Endothelial cell of umbilical vein (primary cell): ENCODE measurements around the gene ANKRD28. TPM values are rescaled to one million over a fixed set of nuclear protein-coding genes. Genes with fewer than 3 reads are reported as not detected.
A peak's percentile ranks its signal among the peaks of the same experiment; 100 is the strongest.

Experiments
- BruUV-seq: library from RNA; stranded (reverse); fragments of 400-500 nt; replicated peaks from 2 replicates; lab custom pipeline; 2021; lab: Mats Ljungman, UMichigan
- CTCF ChIA-PET: fragments of 300-600, 350-600 bp; sonication (Branson Sonifier 250); formaldehyde crosslinking; loops from one replicate; lab custom pipeline; 2021; ENCODE audit warnings: antibody characterized with exemption, inconsistent platforms; lab: Charles Lee
- POLR2A ChIA-PET: fragments of 300-600, 350-600 bp; sonication (Branson Sonifier 250); formaldehyde crosslinking; loops from one replicate; lab custom pipeline; 2021; ENCODE audit warnings: antibody characterized with exemption, inconsistent platforms; lab: Charles Lee
- DNase-seq: peaks from one replicate; pipeline ENCODE4 v3.0.0-alpha.2; 2011; ENCODE audit warnings: low read depth, low spot score
- FAIRE-seq: peaks from 2 replicates; lab custom pipeline; 2011; peaks lifted over from hg19 to GRCh38; lab: Jason Lieb, UNC
- H2AFZ ChIP-seq: 2 replicates; pipeline ENCODE4 v1.6.0; 2012; ENCODE audit warnings: low read depth, low read length, control low read depth, inconsistent platforms
- H3K27ac ChIP-seq: 2 replicates; pipeline ENCODE4 v1.5.1; 2011; ENCODE audit warnings: low read depth, mild to moderate bottlenecking, control low read depth, low read length, moderate library complexity; ENCODE audit not compliant: insufficient read depth
- H3K27me3 ChIP-seq, 2 experiments: 2 replicates each; pipeline versions ENCODE4 v1.6.0 to v1.6.1; 2011; ENCODE audit warnings: low read length in 2 of 2, mixed read lengths in 1 of 2; ENCODE audit not compliant: control insufficient read depth in 2 of 2, insufficient read depth in 2 of 2
- H3K36me3 ChIP-seq, 2 experiments: 2 replicates in 1 of 2; 3 replicates in 1 of 2; pipeline ENCODE4 v1.5.1; 2011; ENCODE audit warnings: low read length in 2 of 2, mild to moderate bottlenecking in 1 of 2, moderate library complexity in 1 of 2; ENCODE audit not compliant: control insufficient read depth in 2 of 2, insufficient read depth in 2 of 2; ENCODE audit errors: extremely low read depth in 1 of 2
- H3K4me1 ChIP-seq: 3 replicates; pipeline ENCODE4 v1.5.1; 2011; ENCODE audit warnings: mild to moderate bottlenecking, low read length; ENCODE audit not compliant: control insufficient read depth, insufficient read depth; ENCODE audit errors: extremely low read depth
- H3K4me2 ChIP-seq: 2 replicates; pipeline ENCODE4 v1.6.1; 2011; ENCODE audit warnings: low read length, control low read depth, mixed read lengths; ENCODE audit not compliant: insufficient read depth
- H3K4me3 ChIP-seq, 3 experiments: fragments of 200-600 bp in 1 of 3; sonication (generic), shearing (Covaris generic) in 1 of 3; replicated peaks in 1 of 3; 2 replicates each; pipeline ENCODE4 v1.5.1; 2011 to 2016; ENCODE audit warnings: control low read depth in 3 of 3, low read length in 3 of 3, mild to moderate bottlenecking in 2 of 3, inconsistent platforms in 1 of 3, low read depth in 1 of 3, moderate library complexity in 1 of 3; ENCODE audit not compliant: insufficient read depth in 1 of 3
- H3K79me2 ChIP-seq: 2 replicates; pipeline ENCODE4 v1.6.0; 2012; ENCODE audit warnings: low read length, inconsistent platforms; ENCODE audit not compliant: control insufficient read depth, insufficient read depth
- H3K9ac ChIP-seq: replicated peaks from 2 replicates; pipeline ENCODE3; 2011; ENCODE audit warnings: low read length, control low read depth; ENCODE audit not compliant: insufficient read depth; ENCODE audit errors: extremely low read depth
- H3K9me1 ChIP-seq: replicated peaks from 3 replicates; pipeline ENCODE4 v1.6.0; 2011; ENCODE audit warnings: mild to moderate bottlenecking, low read length; ENCODE audit not compliant: control insufficient read depth, insufficient read depth; ENCODE audit errors: extremely low read depth
- H3K9me3 ChIP-seq: replicated peaks from 2 replicates; pipeline ENCODE4 v1.5.1; 2012; ENCODE audit warnings: low read length, inconsistent platforms; ENCODE audit not compliant: control insufficient read depth, insufficient read depth
- H4K20me1 ChIP-seq: replicated peaks from 2 replicates; pipeline ENCODE3; 2011; ENCODE audit warnings: mild to moderate bottlenecking, low read length; ENCODE audit not compliant: control insufficient read depth, insufficient read depth; ENCODE audit errors: extremely low read depth
- EZH2 ChIP-seq: IDR thresholded peaks from 2 replicates; pipeline ENCODE4 v1.6.1; 2012; ENCODE audit warnings: borderline replicate concordance, low read depth, mild to moderate bottlenecking, moderate library complexity, low read length, inconsistent platforms; ENCODE audit not compliant: severe bottlenecking
- FOS ChIP-seq: IDR thresholded peaks from 2 replicates; pipeline ENCODE4 v1.6.1; 2011; ENCODE audit warnings: mild to moderate bottlenecking, low read length, moderate library complexity, borderline replicate concordance; ENCODE audit not compliant: insufficient read depth
- GATA2 ChIP-seq: IDR thresholded peaks from 2 replicates; pipeline ENCODE4 v1.7.0; 2011; ENCODE audit warnings: low read depth, mild to moderate bottlenecking, moderate library complexity, mixed read lengths, low read length; ENCODE audit not compliant: insufficient read length, insufficient read depth
- JUN ChIP-seq: IDR thresholded peaks from 2 replicates; pipeline ENCODE4 v1.6.1; 2011; ENCODE audit warnings: borderline replicate concordance, low read depth; ENCODE audit not compliant: insufficient read length, insufficient read depth
- MYC ChIP-seq: IDR thresholded peaks from one replicate; pipeline ENCODE4 v1.6.1; 2011; ENCODE audit warnings: mild to moderate bottlenecking, low read depth, low read length
- POLR2A ChIP-seq: IDR thresholded peaks from 2 replicates; pipeline ENCODE4 v1.6.1; 2012; ENCODE audit warnings: low read depth, mild to moderate bottlenecking, control low read depth, low read length
- POLR2AphosphoS5 ChIP-seq: IDR thresholded peaks from 2 replicates; pipeline ENCODE4 v1.6.1; 2012; ENCODE audit warnings: low read depth, mild to moderate bottlenecking, control low read depth, low read length, moderate library complexity; ENCODE audit not compliant: insufficient read depth
- dilution Hi-C: fragments of 300-500 bp; cut with MboI; formaldehyde crosslinking; loops from one replicate; pipeline ENCODE4 v1.15.0; 2019; ENCODE audit warnings: low sequenced_read_pairs; ENCODE audit not compliant: extremely low pct_ligation_motif_present
- intact Hi-C: fragments of 100-400 bp; cut with micrococcal nuclease; formaldehyde crosslinking; loops from one replicate; pipeline ENCODE4 v1.10.0; 2022
- polyA plus RNA-seq, 4 experiments: library from polyadenylated mRNA; depleted of rRNA in 3 of 4; stranded (reverse) in 3 of 4; unstranded in 1 of 4; fragments of >200 nt; gene quantifications; 2 replicates each; pipeline versions ENCODE4 v1.2.1 to v1.2.3, GENCODE V29; 2011 to 2012; ENCODE audit warnings: missing spikeins in 1 of 4
- total RNA-seq: library from RNA; stranded (reverse); gene quantifications from 2 replicates; pipeline ENCODE4 v1.2.3, GENCODE V29; 2021
- TF ChIP-seq, protein P1 (sequence below), 2 donors: IDR thresholded peaks; 1 replicate in 1 of 2; 2 replicates in 1 of 2; pipeline ENCODE4 v1.5.1; 2011; ENCODE audit warnings: low read length in 2 of 2, mild to moderate bottlenecking in 2 of 2, moderate library complexity in 2 of 2, control low read depth in 1 of 2, inconsistent platforms in 1 of 2, low read depth in 1 of 2; ENCODE audit not compliant: insufficient read depth in 1 of 2; ENCODE audit errors: extremely low read depth in 1 of 2
- TF ChIP-seq, protein P2 (sequence below): IDR thresholded peaks from 2 replicates; pipeline ENCODE4 v1.6.1; 2011; ENCODE audit not compliant: insufficient read depth, insufficient read length

Gene ANKRD28
- total and polyA plus RNA-seq, 2 donors (not counting 3 experiments of a cell fraction or from before 2014, with no cell fraction given) = 36.7 to 97.3 TPM

DNA sequence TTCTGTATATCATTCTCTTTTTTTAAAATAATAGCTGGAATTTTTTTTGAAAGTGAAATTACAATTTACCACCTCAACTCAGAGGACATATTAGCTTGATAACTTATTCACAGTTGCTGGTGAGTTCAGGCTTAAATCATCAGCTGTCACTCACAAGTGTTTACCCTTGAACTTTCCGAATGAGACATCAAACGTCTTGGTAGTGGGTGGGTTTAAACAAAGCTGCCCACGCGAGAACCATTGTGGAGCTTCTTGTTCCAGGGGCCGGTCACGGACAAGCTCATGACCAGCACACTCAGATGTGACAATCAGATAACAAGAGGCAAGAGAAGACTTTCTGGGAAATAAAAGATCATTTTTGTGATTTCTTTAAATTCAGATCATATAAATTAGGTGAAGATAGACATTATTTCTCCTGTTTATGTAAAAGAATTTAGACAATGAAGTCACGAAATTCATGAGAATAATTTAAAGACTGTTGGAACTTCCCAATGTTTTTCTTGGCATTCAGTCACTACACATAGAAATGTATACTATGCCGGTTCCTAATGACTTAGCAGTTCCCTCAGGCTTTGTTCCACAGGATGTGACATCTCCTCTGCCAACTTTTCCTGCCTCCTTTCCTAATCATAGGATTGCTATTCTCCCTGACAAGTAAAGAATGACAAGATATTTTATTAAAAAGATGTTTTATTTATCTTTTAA is 167.0 kb downstream of the ANKRD28 start:
- peak; percentile 92 for FAIRE-seq
- H2AFZ ChIP-seq = no peak overlapping the region
- no peaks in the 10 kb centered on the region for H3K9me3 ChIP-seq
- CTCF ChIA-PET = interaction anchor here (0.5 to 4.0 kb wide), 40 partner anchors 9 to 634 kb away, joined by 3 to 59 read pairs (median 4); partner anchors contain the start of genes ANKRD28, BTD, DPH3 and HACL1
- H3K4me1 ChIP-seq = peaks cover 60% of the 10 kb centered on the region
- POLR2A ChIA-PET = interaction anchor here (0.8 to 1.7 kb wide), 3 partner anchors 16 to 166 kb away, joined by 5 to 16 read pairs (median 6); partner anchors contain the start of genes BTD and HACL1
- H4K20me1 ChIP-seq = no peaks in the 10 kb centered on the region
- H3K36me3 ChIP-seq = no peaks in the 10 kb centered on the region
- H3K27ac ChIP-seq = peak overlapping the region; percentile 100
- H3K79me2 ChIP-seq = no peaks in the 10 kb centered on the region
- dilution Hi-C loops (loop anchor here (25.0 kb wide), 1 partner anchor 432 kb away; no protein-coding TSS in a partner anchor), intact Hi-C loops (loop anchor here (1.0 to 10.0 kb wide), 12 partner anchors 17 to 617 kb away; partner anchors contain the start of genes ANKRD28, BTD and HACL1)
- H3K27me3 ChIP-seq = no peaks in the 10 kb centered on the region
- TF ChIP-seq MYC = no peak
- TF ChIP-seq JUN = peak; percentile 63
- TF ChIP-seq, protein P1, sequence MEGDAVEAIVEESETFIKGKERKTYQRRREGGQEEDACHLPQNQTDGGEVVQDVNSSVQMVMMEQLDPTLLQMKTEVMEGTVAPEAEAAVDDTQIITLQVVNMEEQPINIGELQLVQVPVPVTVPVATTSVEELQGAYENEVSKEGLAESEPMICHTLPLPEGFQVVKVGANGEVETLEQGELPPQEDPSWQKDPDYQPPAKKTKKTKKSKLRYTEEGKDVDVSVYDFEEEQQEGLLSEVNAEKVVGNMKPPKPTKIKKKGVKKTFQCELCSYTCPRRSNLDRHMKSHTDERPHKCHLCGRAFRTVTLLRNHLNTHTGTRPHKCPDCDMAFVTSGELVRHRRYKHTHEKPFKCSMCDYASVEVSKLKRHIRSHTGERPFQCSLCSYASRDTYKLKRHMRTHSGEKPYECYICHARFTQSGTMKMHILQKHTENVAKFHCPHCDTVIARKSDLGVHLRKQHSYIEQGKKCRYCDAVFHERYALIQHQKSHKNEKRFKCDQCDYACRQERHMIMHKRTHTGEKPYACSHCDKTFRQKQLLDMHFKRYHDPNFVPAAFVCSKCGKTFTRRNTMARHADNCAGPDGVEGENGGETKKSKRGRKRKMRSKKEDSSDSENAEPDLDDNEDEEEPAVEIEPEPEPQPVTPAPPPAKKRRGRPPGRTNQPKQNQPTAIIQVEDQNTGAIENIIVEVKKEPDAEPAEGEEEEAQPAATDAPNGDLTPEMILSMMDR (IDR thresholded peaks at IDR 0.05; ENCODE audit: extremely low read depth in 1 of 2, insufficient read depth in 1 of 2, low read depth in 1 of 2, low read length in 2 of 2) = no peak
- peak; percentile 46 for TF ChIP-seq POLR2A
- TF ChIP-seq GATA2 = peak; percentile 86
- TF ChIP-seq FOS = peak; percentile 55
- peak; percentile 73 for TF ChIP-seq POLR2AphosphoS5
- no peak for TF ChIP-seq EZH2
- TF ChIP-seq, protein P2, sequence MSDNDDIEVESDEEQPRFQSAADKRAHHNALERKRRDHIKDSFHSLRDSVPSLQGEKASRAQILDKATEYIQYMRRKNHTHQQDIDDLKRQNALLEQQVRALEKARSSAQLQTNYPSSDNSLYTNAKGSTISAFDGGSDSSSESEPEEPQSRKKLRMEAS = no peak
- peak overlapping the region; percentile 96 for H3K9ac ChIP-seq
- BruUV-seq = TSS peak; percentile 66
- peak; percentile 94 for DNase-seq
- H3K9me1 ChIP-seq = no peaks in the 10 kb centered on the region
- peak overlapping the region; percentile 85 for H3K4me2 ChIP-seq
- peak overlapping the region in 1 of 3 experiments; percentile 50 for H3K4me3 ChIP-seq
